NCI-H524 treated with DMSO at 0.1 percent for 48 hours (cell line): ENCODE measurements around the gene DDX27.

Source experiments
- DNase-seq: peaks from one replicate; lab custom pipeline; 2025; lab: John Stamatoyannopoulos, UW

Gene DDX27

GRCh38 chr20:49248879-49249665 lies 29.9 kb downstream of the DDX27 start:
- no peak for DNase-seq

- no peak for DNase-seq
Measured at GRCh38 chr20:49252556-49253350, 33.5 kb downstream of the DDX27 start.

GRCh38 chr20:49256261-49256660 lies 37.0 kb downstream of the DDX27 start:
- DNase-seq = no peak

- DNase-seq = no peak
Measured at GRCh38 chr20:49259284-49259683, 40.1 kb downstream of the DDX27 start.

GRCh38 chr20:49259799-49260198 lies 40.6 kb downstream of the DDX27 start:
- no peak for DNase-seq

- DNase-seq = no peak
Measured at GRCh38 chr20:49260218-49260617, 41.0 kb downstream of the DDX27 start.

GRCh38 chr20:49261173-49261572 lies 42.0 kb downstream of the DDX27 start:
- no peak for DNase-seq

- no peak for DNase-seq
Measured at GRCh38 chr20:49262444-49262843, 43.2 kb downstream of the DDX27 start.

GRCh38 chr20:49267327-49267726 lies 48.1 kb downstream of the DDX27 start:
- DNase-seq = no peak

- DNase-seq = no peak
Measured at GRCh38 chr20:49268600-49269365, 49.6 kb downstream of the DDX27 start.

GRCh38 chr20:49270177-49270576 lies 51.0 kb downstream of the DDX27 start:
- DNase-seq = no peak

- DNase-seq = no peak
Measured at GRCh38 chr20:49270736-49271135, 51.5 kb downstream of the DDX27 start.

GRCh38 chr20:49272654-49273053 lies 53.4 kb downstream of the DDX27 start:
- no peak for DNase-seq

GRCh38 chr20:49273696-49274277 lies 54.6 kb downstream of the DDX27 start:
- no peak for DNase-seq

- DNase-seq = no peak
Measured at GRCh38 chr20:49275216-49275615, 56.0 kb downstream of the DDX27 start.

- DNase-seq = no peak
Measured at GRCh38 chr20:49275636-49276035, 56.4 kb downstream of the DDX27 start.

- DNase-seq = peak; percentile 30
Measured at GRCh38 chr20:49276161-49276960, 57.1 kb downstream of the DDX27 start.

- no peak for DNase-seq
Measured at GRCh38 chr20:49276961-49277785, 58.0 kb downstream of the DDX27 start.

GRCh38 chr20:49277786-49278035 lies 58.5 kb downstream of the DDX27 start:
- no peak for DNase-seq

GRCh38 chr20:49278036-49278817 lies 59.0 kb downstream of the DDX27 start, which contains the start of gene ZNFX1:
Gene ZNFX1, minus strand, starts transcription at chr20:49278057. Its CDS starts 2,218 bp downstream, at chr20:49275839.
- DNase-seq = peak; percentile 91
